BLaER1 treated with 17β-estradiol and CSF1 and Interleukin-3, amounts not matched to agents 10 nM and 100 nM (cell line): ENCODE data around the gene EFTUD2.

ENCODE experiments used
- H3K27ac ChIP-seq, 11 experiments: shearing (Covaris generic); formaldehyde crosslinking; 2 replicates each; pipeline ENCODE4 v1.8.1; 2022
- H3K27me3 ChIP-seq, 11 experiments: shearing (Covaris generic); formaldehyde crosslinking; 2 replicates each; pipeline ENCODE4 v1.8.1; 2022
- H3K36me3 ChIP-seq, 11 experiments: shearing (Covaris generic); formaldehyde crosslinking; 2 replicates each; pipeline ENCODE4 v1.8.1; 2022
- H3K4me1 ChIP-seq, 10 experiments: shearing (Covaris generic); formaldehyde crosslinking; 2 replicates each; pipeline ENCODE4 v1.8.1; 2022
- H3K4me2 ChIP-seq, 11 experiments: shearing (Covaris generic); formaldehyde crosslinking; 2 replicates each; pipeline ENCODE4 v1.8.1; 2022
- H3K4me3 ChIP-seq, 10 experiments: shearing (Covaris generic); formaldehyde crosslinking; 2 replicates each; pipeline ENCODE4 v1.8.1; 2022
- H3K9ac ChIP-seq, 11 experiments: shearing (Covaris generic); formaldehyde crosslinking; 2 replicates each; pipeline ENCODE4 v1.8.1; 2022
- H3K9me3 ChIP-seq, 11 experiments: shearing (Covaris generic); formaldehyde crosslinking; replicated peaks in 1 of 11; 2 replicates each; pipeline ENCODE4 v1.8.1; 2022
- H4K20me1 ChIP-seq, 11 experiments: shearing (Covaris generic); formaldehyde crosslinking; 2 replicates each; pipeline ENCODE4 v1.8.1; 2022
- Cebpa-rat ChIP-seq, 11 experiments: shearing (Covaris generic); IDR thresholded peaks; 2 replicates each; pipeline ENCODE4 v1.8.1; 2022

Gene EFTUD2

DNA sequence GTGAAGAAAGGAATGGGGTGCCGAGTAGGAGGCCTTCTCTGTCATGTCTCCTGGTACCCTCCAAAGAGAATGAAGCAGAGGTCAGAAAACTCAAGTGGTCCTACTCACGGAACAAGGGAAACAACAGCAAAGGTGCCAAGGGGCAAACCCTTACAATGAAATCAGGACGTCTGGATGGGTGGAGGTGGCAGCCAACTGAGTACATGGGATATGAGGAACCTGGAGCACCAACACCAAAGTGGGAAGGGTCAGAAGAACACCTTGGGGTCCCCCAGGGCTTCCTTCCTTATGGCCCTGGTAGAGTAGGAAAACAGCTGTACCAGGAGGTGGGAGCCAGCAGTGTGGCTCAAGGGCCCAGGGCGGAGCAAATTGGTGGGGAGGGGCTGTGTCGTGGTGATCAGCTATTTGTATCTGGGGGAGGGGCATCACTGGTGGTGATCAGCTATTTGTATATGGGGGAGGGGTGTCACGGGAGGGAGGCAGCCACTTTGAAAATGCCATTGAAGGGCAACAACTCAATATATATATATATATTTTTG, 50.9 kb downstream of the EFTUD2 start:
- Histone ChIP-seq H3K9me3 (no peaks in the 10 kb centered on the region), H3K27ac (peak overlapping the region in 1 of 11 experiments; percentile 6; a peak in 1 of 22 replicates), H3K4me3 (no peak overlapping the region), H3K9ac (no peak overlapping the region), H3K36me3 (peaks cover 32 to 53% (median 50%) of the 10 kb centered on the region in 11 experiments), H3K4me2 (peak overlapping the region in 6 of 11 experiments; percentile 78 to 95 (median 88); a peak in 12 of 22 replicates), H4K20me1 (peaks cover 0 to 36% (median 21%) of the 10 kb centered on the region in 11 experiments; a peak in 16 of 22 replicates), H3K4me1 (peaks cover 11 to 99% (median 74%) of the 10 kb centered on the region in 10 experiments), H3K27me3 (no peaks in the 10 kb centered on the region)
- no peak for TF ChIP-seq Cebpa-rat (IDR thresholded peaks at IDR 0.05)

DNA sequence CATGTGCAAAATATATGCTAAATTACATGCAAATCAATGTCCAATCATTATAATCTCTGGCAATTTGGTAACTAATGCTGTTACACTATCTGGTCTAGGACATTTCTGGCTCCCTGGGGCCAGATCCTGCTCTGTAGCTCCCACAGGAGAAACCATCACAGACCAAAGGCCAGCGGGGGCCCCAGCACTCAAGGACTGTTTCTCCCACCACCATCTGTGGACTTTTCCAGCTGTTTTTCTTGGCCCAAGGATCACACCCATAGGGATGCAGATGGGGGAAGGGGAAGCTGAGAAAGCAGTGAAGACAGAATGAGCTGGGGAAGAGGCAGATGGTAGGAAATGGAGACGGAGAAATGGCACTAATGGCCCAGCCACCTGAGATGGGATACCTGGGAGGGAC, 51.7 kb downstream of the EFTUD2 start, which contains the start of gene HIGD1B:
HIGD1B (plus strand) TSS at position 298 of the 400 bp plus-strand sequence. CDS start 270 bp downstream, outside the sequence.
- Histone ChIP-seq H3K27me3 (no peaks in the 10 kb centered on the region), H3K27ac (peak within 1 kb of the TSS in 1 of 11 experiments; percentile 6; a peak in 1 of 22 replicates), H3K4me3 (no peak within 1 kb of the TSS), H3K4me1 (peaks cover 19 to 99% (median 80%) of the 10 kb centered on the region in 10 experiments), H3K9me3 (no peaks in the 10 kb centered on the region), H3K9ac (no peak within 1 kb of the TSS), H3K36me3 (peaks cover 25 to 45% (median 43%) of the 10 kb centered on the region in 11 experiments), H3K4me2 (peak within 1 kb of the TSS in 7 of 11 experiments; percentile 7 to 95 (median 84); a peak in 12 of 22 replicates), H4K20me1 (peaks cover 0 to 33% (median 21%) of the 10 kb centered on the region in 11 experiments; a peak in 16 of 22 replicates)
- TF ChIP-seq Cebpa-rat (IDR thresholded peaks at IDR 0.05): no peak

DNA sequence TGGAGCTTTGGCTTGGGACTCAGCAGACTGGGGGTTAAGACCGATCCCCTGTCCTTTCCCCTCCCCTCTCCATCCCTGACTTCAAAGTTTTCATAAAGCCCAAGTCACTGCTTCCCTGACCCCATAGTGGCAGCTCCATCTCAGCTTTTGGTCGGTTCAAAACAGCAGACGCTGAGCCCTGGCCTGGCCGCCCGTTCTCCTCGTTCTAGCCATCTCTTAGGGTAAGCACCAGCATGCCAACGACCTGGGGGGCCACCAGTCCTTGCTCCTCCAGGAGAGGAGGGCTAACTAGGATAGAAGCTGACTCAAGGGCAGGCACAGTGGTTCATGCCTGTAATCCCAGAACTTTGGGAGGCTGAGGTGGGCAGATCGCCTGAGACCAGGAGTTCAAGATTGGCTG, 53.0 kb downstream of the EFTUD2 start:
- H3K4me2 ChIP-seq: 0 out of 22 replicates have a peak overlapping the region, but pooled peaks of 4 of the 11 experiments have one; percentile 3 to 90 (median 11)
- H3K9ac ChIP-seq: no peak overlapping the region
- no peak overlapping the region for H3K27ac ChIP-seq
- H3K4me1 ChIP-seq: peaks cover 24 to 99% (median 80%) of the 10 kb centered on the region in 10 experiments
- no peaks in the 10 kb centered on the region for H3K27me3 ChIP-seq
- H4K20me1 ChIP-seq: peaks cover 0 to 24% (median 20%) of the 10 kb centered on the region in 11 experiments; a peak in 16 of 22 replicates
- peaks cover 11 to 31% (median 29%) of the 10 kb centered on the region in 11 experiments for H3K36me3 ChIP-seq
- no peak overlapping the region for H3K4me3 ChIP-seq
- TF ChIP-seq Cebpa-rat (IDR thresholded peaks at IDR 0.05): no peak
- no peaks in the 10 kb centered on the region for H3K9me3 ChIP-seq

DNA sequence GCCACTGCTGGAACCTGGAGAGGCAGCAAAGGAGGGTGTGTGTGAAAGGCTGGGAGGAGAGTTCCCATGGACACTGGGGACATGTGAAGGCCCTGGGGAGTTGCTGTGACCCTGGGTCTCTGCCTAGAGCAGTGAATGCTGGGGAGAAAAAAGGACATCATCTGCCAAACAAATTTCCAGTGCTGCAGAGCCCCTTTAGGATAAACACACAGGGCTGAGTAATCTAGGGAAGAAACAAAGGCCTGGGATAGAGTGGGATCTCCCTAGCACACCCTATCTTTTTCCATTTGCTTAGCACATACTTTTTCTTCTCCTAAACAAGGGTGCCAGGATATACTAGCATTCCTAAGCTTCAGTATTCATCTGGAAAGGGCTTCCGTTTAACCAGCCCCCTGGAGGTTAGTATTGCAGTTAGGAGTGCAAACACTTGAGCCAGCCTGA, 54.8 kb downstream of the EFTUD2 start:
- peak overlapping the region in 4 of 11 experiments; percentile 11 to 53 (median 20); a peak in 3 of 22 replicates for H3K9ac ChIP-seq

DNA sequence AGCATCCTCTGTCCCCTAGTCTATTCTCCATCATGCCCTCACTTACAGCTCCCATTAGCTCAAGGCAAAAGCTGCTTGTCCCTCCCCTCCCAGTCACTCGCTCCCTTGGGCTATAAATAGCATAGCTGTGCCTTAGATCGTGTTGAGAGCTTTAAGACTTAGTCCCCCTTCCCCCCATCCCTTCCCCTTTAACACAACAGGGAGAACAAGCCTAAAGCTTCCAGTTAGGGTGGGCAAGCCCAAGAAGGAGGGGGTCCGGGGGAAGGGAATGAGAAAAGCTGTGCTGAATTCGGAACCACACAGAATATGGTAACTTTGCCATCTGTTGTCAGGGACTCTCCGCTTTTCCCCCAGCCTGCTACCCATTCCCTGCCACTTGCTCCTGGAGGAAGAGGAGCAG, 56.5 kb downstream of the EFTUD2 start:
- Histone ChIP-seq H3K9ac (no peak overlapping the region), H4K20me1 (no peaks in the 10 kb centered on the region), H3K4me1 (peaks cover 23 to 94% (median 64%) of the 10 kb centered on the region in 10 experiments), H3K27ac (no peak overlapping the region), H3K4me2 (peak overlapping the region; percentile 35 to 90 (median 69); a peak in 21 of 22 replicates), H3K36me3 (peaks cover 0 to 7% (median 2%) of the 10 kb centered on the region in 11 experiments; a peak in 5 of 22 replicates), H3K4me3 (no peak overlapping the region), H3K27me3 (no peaks in the 10 kb centered on the region), H3K9me3 (no peaks in the 10 kb centered on the region)
- no peak for TF ChIP-seq Cebpa-rat (IDR thresholded peaks at IDR 0.05)

More for the DNA sequence above, 54.8 kb downstream of the EFTUD2 start:
- Histone ChIP-seq H3K4me1 (peaks cover 26 to 98% (median 77%) of the 10 kb centered on the region in 10 experiments), H3K4me3 (peak overlapping the region in 1 of 10 experiments; percentile 11; a peak in 1 of 20 replicates), H3K9me3 (no peaks in the 10 kb centered on the region), H3K27ac (peak overlapping the region in 2 of 11 experiments; percentile 29 to 50; a peak in 4 of 22 replicates), H3K4me2 (peak overlapping the region; percentile 10 to 90 (median 71); a peak in 21 of 22 replicates), H4K20me1 (peaks cover 0 to 8% (median 4%) of the 10 kb centered on the region in 11 experiments; a peak in 7 of 22 replicates), H3K27me3 (no peaks in the 10 kb centered on the region), H3K36me3 (peaks cover 0 to 16% (median 13%) of the 10 kb centered on the region in 11 experiments; a peak in 13 of 22 replicates)
- no peak for TF ChIP-seq Cebpa-rat (IDR thresholded peaks at IDR 0.05)

DNA sequence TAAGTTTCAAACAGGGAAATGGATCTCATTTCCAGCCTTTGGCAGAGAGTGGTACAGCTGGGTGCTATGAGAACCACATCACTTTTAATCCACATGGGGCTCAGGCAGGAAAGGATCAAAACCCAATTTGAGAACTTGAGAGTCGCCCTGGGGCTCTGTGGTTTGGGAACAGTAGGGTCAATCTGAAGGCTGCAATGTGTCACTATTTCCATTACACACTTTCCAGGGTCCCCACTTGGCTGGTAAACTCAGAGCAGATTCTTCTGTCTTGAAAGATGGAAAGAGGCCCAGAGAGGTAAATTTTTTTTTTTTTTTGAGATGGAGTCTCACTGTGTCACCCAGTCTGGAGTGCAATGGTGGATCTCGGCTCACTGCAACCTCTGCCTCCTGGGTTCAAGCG, 58.3 kb downstream of the EFTUD2 start:
- Histone ChIP-seq H3K4me3 (peak overlapping the region in 1 of 10 experiments; percentile 3; a peak in 1 of 20 replicates), H3K4me1 (peaks cover 23 to 87% (median 59%) of the 10 kb centered on the region in 10 experiments), H3K9ac (peak overlapping the region in 1 of 11 experiments; percentile 13; a peak in 3 of 22 replicates), H4K20me1 (no peaks in the 10 kb centered on the region), H3K4me2 (peak overlapping the region; percentile 8 to 90 (median 61); a peak in 20 of 22 replicates), H3K9me3 (no peaks in the 10 kb centered on the region), H3K36me3 (no peaks in the 10 kb centered on the region), H3K27me3 (no peaks in the 10 kb centered on the region), H3K27ac (0 out of 22 replicates have a peak overlapping the region, but pooled peaks of 1 of the 11 experiments have one; percentile 18)
- no peak for TF ChIP-seq Cebpa-rat (IDR thresholded peaks at IDR 0.05)

DNA sequence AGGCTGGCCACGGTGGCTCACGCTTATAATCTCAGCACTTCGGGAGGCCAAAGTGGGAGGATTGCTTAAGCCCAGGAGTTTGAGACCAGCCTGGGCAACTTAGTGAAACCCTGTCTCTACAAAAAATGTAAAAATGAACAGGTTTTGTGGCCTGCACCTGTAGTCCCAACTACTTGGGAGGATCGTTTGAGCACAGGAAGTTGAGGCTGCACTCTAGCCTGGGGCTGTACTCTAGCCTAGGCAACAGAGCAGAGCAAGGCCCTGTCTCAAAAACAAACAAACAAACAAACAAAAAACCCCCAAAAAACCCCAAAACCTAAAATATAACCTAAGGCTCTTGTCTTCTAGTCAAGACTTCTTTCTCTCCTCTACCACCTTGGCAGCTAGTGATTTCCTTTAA, 59.0 kb downstream of the EFTUD2 start:
- TF ChIP-seq Cebpa-rat (IDR thresholded peaks at IDR 0.05): no peak
- H3K4me2 ChIP-seq: peak overlapping the region in 9 of 11 experiments; percentile 37 to 90 (median 71); a peak in 17 of 22 replicates
- peak overlapping the region in 1 of 10 experiments; percentile 3; a peak in 1 of 20 replicates for H3K4me3 ChIP-seq
- no peaks in the 10 kb centered on the region for H3K27me3 ChIP-seq
- no peaks in the 10 kb centered on the region for H3K36me3 ChIP-seq
- no peaks in the 10 kb centered on the region for H4K20me1 ChIP-seq
- H3K9ac ChIP-seq: peak overlapping the region in 1 of 11 experiments; percentile 13; a peak in 1 of 22 replicates
- 0 out of 22 replicates have a peak overlapping the region, but pooled peaks of 1 of the 11 experiments have one; percentile 18 for H3K27ac ChIP-seq
- H3K9me3 ChIP-seq: no peaks in the 10 kb centered on the region
- H3K4me1 ChIP-seq: peaks cover 23 to 82% (median 57%) of the 10 kb centered on the region in 10 experiments

DNA sequence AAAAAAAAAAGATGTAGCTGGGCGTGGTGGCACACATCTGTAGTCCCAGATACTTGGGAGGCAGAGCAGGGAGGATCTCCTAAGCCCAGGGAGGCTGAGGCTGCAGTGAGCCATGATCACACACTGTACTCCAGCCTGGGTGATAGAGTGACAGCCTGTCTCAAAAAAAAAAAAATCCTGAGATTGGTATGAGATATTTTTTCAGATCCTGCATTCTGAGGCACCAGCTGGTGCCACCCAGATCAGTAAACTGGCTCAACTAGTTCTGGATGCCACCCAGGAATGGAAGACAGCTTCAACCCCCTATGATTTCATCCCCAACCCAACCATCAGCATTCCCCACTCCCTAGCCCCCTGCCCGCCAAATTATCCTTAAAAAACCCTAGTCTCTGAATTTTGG, 62.0 kb downstream of the EFTUD2 start:
- peaks cover 6 to 51% (median 29%) of the 10 kb centered on the region in 10 experiments; a peak in 17 of 20 replicates for H3K4me1 ChIP-seq
- peaks cover 0 to 5% (median 0%) of the 10 kb centered on the region in 11 experiments; a peak in 2 of 22 replicates for H3K27me3 ChIP-seq
- TF ChIP-seq Cebpa-rat (IDR thresholded peaks at IDR 0.05): no peak
- no peaks in the 10 kb centered on the region for H3K9me3 ChIP-seq
- H3K27ac ChIP-seq: no peak overlapping the region
- no peak overlapping the region; a peak in 1 of 22 replicates for H3K4me2 ChIP-seq
- no peak overlapping the region for H3K4me3 ChIP-seq
- H3K36me3 ChIP-seq: no peaks in the 10 kb centered on the region
- no peaks in the 10 kb centered on the region for H4K20me1 ChIP-seq
- no peak overlapping the region for H3K9ac ChIP-seq

DNA sequence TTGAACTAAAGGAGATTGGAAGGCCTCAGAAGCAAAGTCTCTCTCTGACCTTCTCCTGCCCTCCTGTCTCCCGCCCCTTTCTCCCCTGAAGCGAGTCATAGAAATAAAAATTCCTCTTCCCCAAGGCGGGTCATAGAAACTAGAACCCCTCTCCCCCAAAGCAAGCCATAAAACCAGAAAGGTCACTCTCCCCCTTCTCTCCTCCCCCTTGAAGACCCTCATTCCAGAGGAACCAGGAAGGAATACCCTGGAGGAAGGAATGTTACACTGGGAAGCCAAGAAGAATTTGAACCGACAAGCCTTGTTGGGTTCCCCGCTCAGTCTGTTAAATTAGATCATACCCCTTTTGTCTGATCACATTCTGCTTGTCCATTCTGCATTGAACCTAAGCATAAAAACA, 66.4 kb downstream of the EFTUD2 start:
- peaks cover 8 to 28% (median 17%) of the 10 kb centered on the region in 10 experiments; a peak in 19 of 20 replicates for H3K4me1 ChIP-seq
- no peaks in the 10 kb centered on the region for H3K9me3 ChIP-seq
- TF ChIP-seq Cebpa-rat (IDR thresholded peaks at IDR 0.05): no peak
- no peak overlapping the region for H3K27ac ChIP-seq
- H3K9ac ChIP-seq: no peak overlapping the region
- peaks cover 39 to 48% (median 40%) of the 10 kb centered on the region in 11 experiments for H3K27me3 ChIP-seq
- no peak overlapping the region for H3K4me3 ChIP-seq
- no peaks in the 10 kb centered on the region for H3K36me3 ChIP-seq
- no peak overlapping the region for H3K4me2 ChIP-seq
- H4K20me1 ChIP-seq: peaks cover 0 to 15% (median 0%) of the 10 kb centered on the region in 11 experiments; a peak in 8 of 22 replicates
